ENCODE results near the gene ANKRD13A.
A peak's percentile ranks its signal among the peaks of the same experiment; 100 is the strongest.

The ANKRD13A gene

GRCh38 chr12:110010853-110011723, 11.9 kb downstream of the ANKRD13A start:
- Mint-ChIP-seq H3K9me3 (peaks cover 5% of the 10 kb centered on the region), H3K27ac (peak overlapping the region; percentile 86), H3K4me3 (peak overlapping the region; percentile 83), H3K4me1 (peaks cover 82% of the 10 kb centered on the region), H3K36me3 (peaks cover 57% of the 10 kb centered on the region), H3K27me3 (no peaks in the 10 kb centered on the region)
- ATAC-seq: peak; percentile 74

GRCh38 chr12:110012137-110012536, 12.9 kb downstream of the ANKRD13A start:
- peaks cover 5% of the 10 kb centered on the region for H3K9me3 Mint-ChIP-seq
- H3K27me3 Mint-ChIP-seq: no peaks in the 10 kb centered on the region
- peaks cover 75% of the 10 kb centered on the region for H3K4me1 Mint-ChIP-seq
- peaks cover 51% of the 10 kb centered on the region for H3K36me3 Mint-ChIP-seq
- peak overlapping the region; percentile 86 for H3K27ac Mint-ChIP-seq
- peak; percentile 96 for ATAC-seq
- H3K4me3 Mint-ChIP-seq: peak overlapping the region; percentile 83

- Mint-ChIP-seq H3K27me3 (no peaks in the 10 kb centered on the region), H3K36me3 (peaks cover 53% of the 10 kb centered on the region), H3K4me1 (peaks cover 72% of the 10 kb centered on the region), H3K27ac (peak overlapping the region; percentile 86), H3K9me3 (peaks cover 5% of the 10 kb centered on the region), H3K4me3 (peak overlapping the region; percentile 83)
- no peak for ATAC-seq
Measured at GRCh38 chr12:110012659-110013058, 13.4 kb downstream of the ANKRD13A start.

GRCh38 chr12:110015132-110015531, 15.9 kb downstream of the ANKRD13A start:
- Mint-ChIP-seq H3K4me1 (peaks cover 52% of the 10 kb centered on the region), H3K27ac (peak overlapping the region; percentile 73), H3K9me3 (no peaks in the 10 kb centered on the region), H3K27me3 (no peaks in the 10 kb centered on the region), H3K36me3 (peaks cover 59% of the 10 kb centered on the region), H3K4me3 (no peak overlapping the region)
- ATAC-seq: no peak

- no peak overlapping the region for H3K27ac Mint-ChIP-seq
- no peak for ATAC-seq
- H3K36me3 Mint-ChIP-seq: peaks cover 60% of the 10 kb centered on the region
- H3K4me3 Mint-ChIP-seq: no peak overlapping the region
- H3K4me1 Mint-ChIP-seq: peaks cover 19% of the 10 kb centered on the region
- H3K27me3 Mint-ChIP-seq: no peaks in the 10 kb centered on the region
- H3K9me3 Mint-ChIP-seq: no peaks in the 10 kb centered on the region
Measured at GRCh38 chr12:110020956-110021355, 21.7 kb downstream of the ANKRD13A start.

- Mint-ChIP-seq H3K27me3 (no peaks in the 10 kb centered on the region), H3K27ac (peak overlapping the region; percentile 44), H3K4me3 (no peak overlapping the region), H3K36me3 (peaks cover 65% of the 10 kb centered on the region), H3K9me3 (no peaks in the 10 kb centered on the region), H3K4me1 (peaks cover 14% of the 10 kb centered on the region)
- no peak for ATAC-seq
Measured at GRCh38 chr12:110023059-110023980, 24.1 kb downstream of the ANKRD13A start.

GRCh38 chr12:110024051-110024450, 24.8 kb downstream of the ANKRD13A start:
- no peak for ATAC-seq
- peaks cover 60% of the 10 kb centered on the region for H3K36me3 Mint-ChIP-seq
- no peaks in the 10 kb centered on the region for H3K9me3 Mint-ChIP-seq
- H3K4me3 Mint-ChIP-seq: no peak overlapping the region
- peaks cover 14% of the 10 kb centered on the region for H3K4me1 Mint-ChIP-seq
- H3K27me3 Mint-ChIP-seq: no peaks in the 10 kb centered on the region
- peak overlapping the region; percentile 44 for H3K27ac Mint-ChIP-seq

GRCh38 chr12:110028323-110028722, 29.1 kb downstream of the ANKRD13A start:
- Mint-ChIP-seq H3K4me1 (peaks cover 8% of the 10 kb centered on the region), H3K4me3 (no peak overlapping the region), H3K27ac (peak overlapping the region; percentile 22), H3K27me3 (no peaks in the 10 kb centered on the region), H3K36me3 (peaks cover 43% of the 10 kb centered on the region), H3K9me3 (no peaks in the 10 kb centered on the region)
- no peak for ATAC-seq

GRCh38 chr12:110029290-110029815, 30.1 kb downstream of the ANKRD13A start:
- Mint-ChIP-seq H3K27me3 (no peaks in the 10 kb centered on the region), H3K4me3 (no peak overlapping the region), H3K4me1 (no peaks in the 10 kb centered on the region), H3K36me3 (peaks cover 46% of the 10 kb centered on the region), H3K27ac (no peak overlapping the region), H3K9me3 (no peaks in the 10 kb centered on the region)
- no peak for ATAC-seq

GRCh38 chr12:110033888-110034287, 34.7 kb downstream of the ANKRD13A start:
- Mint-ChIP-seq H3K36me3 (peaks cover 58% of the 10 kb centered on the region), H3K27me3 (no peaks in the 10 kb centered on the region), H3K27ac (no peak overlapping the region), H3K4me3 (no peak overlapping the region), H3K4me1 (peaks cover 16% of the 10 kb centered on the region), H3K9me3 (no peaks in the 10 kb centered on the region)
- no peak for ATAC-seq

GRCh38 chr12:110035534-110036104, 36.4 kb downstream of the ANKRD13A start:
- Mint-ChIP-seq H3K27me3 (no peaks in the 10 kb centered on the region), H3K27ac (peak overlapping the region; percentile 73), H3K4me3 (no peak overlapping the region), H3K36me3 (peaks cover 59% of the 10 kb centered on the region), H3K9me3 (no peaks in the 10 kb centered on the region), H3K4me1 (peaks cover 31% of the 10 kb centered on the region)
- no peak for ATAC-seq

- H3K9me3 Mint-ChIP-seq: no peaks in the 10 kb centered on the region
- peaks cover 32% of the 10 kb centered on the region for H3K4me1 Mint-ChIP-seq
- peak overlapping the region; percentile 12 for H3K27ac Mint-ChIP-seq
- H3K4me3 Mint-ChIP-seq: no peak overlapping the region
- peaks cover 54% of the 10 kb centered on the region for H3K36me3 Mint-ChIP-seq
- no peaks in the 10 kb centered on the region for H3K27me3 Mint-ChIP-seq
- no peak for ATAC-seq
Measured at GRCh38 chr12:110037315-110037714, 38.1 kb downstream of the ANKRD13A start.

GRCh38 chr12:110038741-110039084, 39.5 kb downstream of the ANKRD13A start:
- ATAC-seq: no peak
- Mint-ChIP-seq H3K27me3 (no peaks in the 10 kb centered on the region), H3K27ac (peak overlapping the region; percentile 71), H3K4me3 (no peak overlapping the region), H3K9me3 (no peaks in the 10 kb centered on the region), H3K4me1 (peaks cover 45% of the 10 kb centered on the region), H3K36me3 (peaks cover 61% of the 10 kb centered on the region)

GRCh38 chr12:110039085-110039807, 40.0 kb downstream of the ANKRD13A start:
- H3K4me1 Mint-ChIP-seq: peaks cover 45% of the 10 kb centered on the region
- H3K27me3 Mint-ChIP-seq: no peaks in the 10 kb centered on the region
- peaks cover 55% of the 10 kb centered on the region for H3K36me3 Mint-ChIP-seq
- ATAC-seq: no peak
- H3K9me3 Mint-ChIP-seq: no peaks in the 10 kb centered on the region
- H3K4me3 Mint-ChIP-seq: no peak overlapping the region
- peak overlapping the region; percentile 71 for H3K27ac Mint-ChIP-seq
